ENCODE results near the gene CFAP210.

CFAP210 gene

DNA sequence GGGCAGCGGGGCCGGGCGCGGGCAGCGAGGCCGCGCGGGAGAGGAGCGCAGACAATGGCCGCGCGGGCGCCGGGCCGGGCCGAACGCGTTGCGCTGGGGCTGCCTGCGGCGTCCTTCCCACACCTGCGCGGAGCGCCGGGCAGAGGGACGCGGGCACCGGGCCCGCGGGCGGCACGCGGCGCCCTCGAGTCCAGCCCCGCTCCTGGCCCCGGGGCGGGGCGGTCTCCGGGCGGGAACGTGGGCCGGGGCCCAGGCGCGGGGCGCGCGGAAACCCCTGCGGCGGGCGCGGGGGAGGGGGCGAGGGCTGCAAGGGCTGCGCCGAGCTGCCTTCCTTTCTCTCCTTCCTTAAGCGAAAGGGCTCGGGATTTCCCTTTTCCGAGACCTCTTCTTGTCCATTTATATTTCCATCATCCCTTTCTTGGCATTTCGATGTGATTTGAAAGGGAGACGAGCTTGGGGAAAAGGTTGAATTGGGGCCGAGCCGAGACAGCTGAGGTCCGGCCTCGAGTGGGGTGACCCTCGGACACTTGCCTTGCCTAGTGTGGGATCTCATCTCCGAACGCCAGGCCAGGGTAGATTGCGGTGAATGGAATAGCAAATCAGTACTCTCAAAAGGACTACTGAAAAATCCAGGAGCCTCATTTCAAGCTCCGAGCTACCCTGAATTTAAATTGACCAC is 40.1 kb upstream of the CFAP210 start:
- peak overlapping the region; percentile 58 for H3K4me3 ChIP-seq (ENCODE audit: low read length)
- TF ChIP-seq, protein P1, sequence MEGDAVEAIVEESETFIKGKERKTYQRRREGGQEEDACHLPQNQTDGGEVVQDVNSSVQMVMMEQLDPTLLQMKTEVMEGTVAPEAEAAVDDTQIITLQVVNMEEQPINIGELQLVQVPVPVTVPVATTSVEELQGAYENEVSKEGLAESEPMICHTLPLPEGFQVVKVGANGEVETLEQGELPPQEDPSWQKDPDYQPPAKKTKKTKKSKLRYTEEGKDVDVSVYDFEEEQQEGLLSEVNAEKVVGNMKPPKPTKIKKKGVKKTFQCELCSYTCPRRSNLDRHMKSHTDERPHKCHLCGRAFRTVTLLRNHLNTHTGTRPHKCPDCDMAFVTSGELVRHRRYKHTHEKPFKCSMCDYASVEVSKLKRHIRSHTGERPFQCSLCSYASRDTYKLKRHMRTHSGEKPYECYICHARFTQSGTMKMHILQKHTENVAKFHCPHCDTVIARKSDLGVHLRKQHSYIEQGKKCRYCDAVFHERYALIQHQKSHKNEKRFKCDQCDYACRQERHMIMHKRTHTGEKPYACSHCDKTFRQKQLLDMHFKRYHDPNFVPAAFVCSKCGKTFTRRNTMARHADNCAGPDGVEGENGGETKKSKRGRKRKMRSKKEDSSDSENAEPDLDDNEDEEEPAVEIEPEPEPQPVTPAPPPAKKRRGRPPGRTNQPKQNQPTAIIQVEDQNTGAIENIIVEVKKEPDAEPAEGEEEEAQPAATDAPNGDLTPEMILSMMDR (conservative IDR thresholded peaks at IDR 0.05; ENCODE audit: low read length), result no peak
- no peak for DNase-seq (ENCODE audit: low read depth)

DNA sequence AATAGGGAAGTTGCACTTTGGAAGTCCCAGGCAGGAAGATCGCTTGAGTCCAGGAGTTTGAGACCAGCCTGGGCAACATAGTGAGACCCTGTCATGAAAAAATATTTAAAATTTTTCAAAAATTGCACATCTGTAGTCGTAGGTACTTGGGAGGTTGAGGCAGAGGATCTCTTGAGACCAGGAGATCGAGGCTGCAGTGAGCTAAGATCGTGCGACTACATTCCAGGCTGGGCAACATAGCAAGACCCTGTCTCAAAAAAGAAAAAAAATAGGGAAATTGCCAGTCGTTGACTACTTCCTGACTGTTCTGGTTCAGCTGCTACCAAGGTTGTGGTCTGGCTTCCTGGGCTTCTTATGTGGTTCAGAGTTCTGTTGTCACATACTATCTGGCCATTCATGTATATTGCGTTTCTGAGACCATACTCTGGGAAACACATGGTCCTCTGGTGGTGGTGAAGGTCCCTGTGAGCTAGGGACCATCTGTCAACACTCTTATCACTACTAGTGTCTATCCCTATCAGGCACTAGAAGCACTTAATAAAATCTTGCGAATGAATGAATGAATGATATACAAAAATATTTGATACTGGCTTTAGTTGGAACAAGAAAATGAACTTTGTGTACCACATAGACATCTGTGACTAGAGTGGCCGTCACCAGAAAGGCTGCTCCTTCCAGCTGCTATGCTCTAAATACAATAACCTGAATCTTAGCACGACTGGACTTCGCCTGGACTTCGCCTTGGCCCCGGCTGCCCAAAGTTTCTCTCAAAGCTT is 38.6 kb upstream of the CFAP210 start:
- H3K4me3 ChIP-seq (ENCODE audit: low read length), result peak overlapping the region; percentile 57
- no peak for DNase-seq (ENCODE audit: low read depth)
- TF ChIP-seq, protein P1 (conservative IDR thresholded peaks at IDR 0.05; ENCODE audit: low read length), result no peak

DNA sequence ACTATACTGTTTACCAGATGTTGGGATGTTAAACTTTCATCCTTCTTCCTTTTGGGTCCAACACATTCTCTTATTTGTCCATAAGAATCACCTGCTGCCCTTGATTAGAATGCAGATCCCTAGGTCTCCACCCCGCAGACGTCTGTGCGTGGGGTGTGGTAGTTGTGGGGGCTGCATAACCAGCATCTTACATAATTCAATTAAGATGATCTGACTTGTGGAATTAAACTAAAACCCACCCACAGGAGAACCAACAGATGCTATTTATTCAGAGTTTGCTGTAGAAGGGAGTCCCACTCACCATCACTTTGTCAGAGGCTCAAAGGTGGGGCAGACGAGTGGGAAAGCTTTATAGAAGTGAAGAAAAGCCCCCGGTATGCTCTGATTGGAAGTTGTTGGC is 37.9 kb upstream of the CFAP210 start:
- no peak for DNase-seq (ENCODE audit: low read depth)
- no peak overlapping the region for H3K4me3 ChIP-seq (ENCODE audit: low read length)
- TF ChIP-seq, protein P1 (conservative IDR thresholded peaks at IDR 0.05; ENCODE audit: low read length), result no peak

DNA sequence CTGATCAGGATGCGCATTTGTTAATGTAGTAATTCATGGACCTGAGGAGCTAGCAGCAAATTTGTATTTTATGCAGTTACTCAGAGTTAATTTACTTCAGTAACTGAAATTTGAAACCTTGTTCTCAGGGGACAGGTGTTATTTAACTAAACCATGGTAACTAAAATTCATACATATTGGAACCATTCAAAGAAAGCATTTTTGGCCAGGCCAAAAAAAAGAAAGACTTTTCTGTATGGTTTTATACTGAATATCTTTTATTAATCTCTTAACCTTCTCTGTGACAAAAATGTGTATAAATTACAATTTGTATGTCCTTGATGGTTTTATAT is 35.0 kb upstream of the CFAP210 start:
- TF ChIP-seq, protein P1 (conservative IDR thresholded peaks at IDR 0.05; ENCODE audit: low read length), result no peak
- no peak overlapping the region for H3K4me3 ChIP-seq (ENCODE audit: low read length)
- no peak for DNase-seq (ENCODE audit: low read depth)

DNA sequence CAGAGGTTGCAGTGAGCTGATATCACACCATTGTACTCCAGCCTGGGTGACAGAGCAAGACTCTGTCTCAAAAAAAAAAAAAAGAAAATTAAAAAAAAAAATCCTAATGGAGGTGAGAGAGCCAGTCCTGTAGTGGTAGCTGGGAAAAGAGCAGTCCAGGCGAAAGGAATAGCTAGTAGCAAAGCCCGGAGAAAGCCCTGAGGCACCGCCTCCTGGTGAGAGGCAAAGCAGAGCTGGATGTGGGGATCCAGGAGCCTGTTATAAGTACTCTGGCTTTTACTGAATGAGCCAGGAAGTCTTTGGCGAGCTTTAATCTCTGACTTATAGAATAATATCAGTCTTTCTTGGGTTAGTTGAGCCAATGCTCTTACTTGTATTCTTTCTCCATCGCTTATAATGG is 32.9 kb upstream of the CFAP210 start:
- H3K4me3 ChIP-seq (ENCODE audit: low read length), result no peak overlapping the region
- TF ChIP-seq, protein P1 (conservative IDR thresholded peaks at IDR 0.05; ENCODE audit: low read length), result no peak
- DNase-seq (ENCODE audit: low read depth), result no peak

DNA sequence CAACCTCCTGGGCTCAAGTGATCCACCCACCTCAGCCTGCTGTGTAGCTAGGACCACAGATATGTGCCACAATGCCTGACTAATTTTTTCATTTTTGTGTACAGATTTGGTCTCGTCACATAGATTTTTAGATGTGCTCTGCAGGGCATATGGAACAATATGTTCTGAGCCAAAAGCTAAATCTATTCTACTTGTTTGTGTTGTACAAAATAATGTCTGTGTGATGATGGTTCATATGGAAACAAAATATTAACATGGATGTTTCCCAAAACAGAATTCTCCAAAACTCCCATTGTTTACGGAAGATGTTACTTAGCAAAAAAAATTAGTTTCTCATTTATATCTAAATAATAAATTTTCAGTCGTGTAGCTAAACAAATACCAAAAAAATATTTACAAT is 26.8 kb upstream of the CFAP210 start:
- TF ChIP-seq, protein P1 (conservative IDR thresholded peaks at IDR 0.05; ENCODE audit: low read length), result no peak
- no peak overlapping the region for H3K4me3 ChIP-seq (ENCODE audit: low read length)
- no peak for DNase-seq (ENCODE audit: low read depth)

DNA sequence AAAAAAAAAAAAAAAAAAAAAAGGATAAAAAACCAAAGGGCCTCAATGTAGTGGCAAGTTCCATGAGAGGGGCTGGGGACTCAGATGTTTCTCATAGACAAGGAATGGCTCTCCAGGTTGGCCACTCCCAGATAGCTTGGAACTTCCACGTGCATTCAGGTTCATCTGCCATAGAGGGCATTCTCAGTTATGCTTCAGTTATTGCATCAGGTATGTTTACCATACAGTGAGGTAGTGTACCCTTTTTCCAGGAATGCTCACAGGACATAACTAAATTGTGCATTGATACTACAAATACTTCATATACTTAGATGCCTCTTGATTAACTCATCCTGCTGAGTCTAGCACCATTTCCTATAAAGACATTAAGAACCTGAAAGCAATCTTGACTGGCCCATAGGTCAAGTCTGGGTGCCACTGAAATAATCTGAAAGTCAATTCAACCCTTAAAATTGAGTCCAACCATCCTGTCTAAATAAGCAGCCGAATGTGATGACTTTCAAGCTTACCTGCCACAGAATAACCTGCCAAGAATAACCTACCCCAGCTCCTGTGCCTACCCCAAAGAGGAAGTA is 24.8 kb upstream of the CFAP210 start:
- TF ChIP-seq, protein P1 (conservative IDR thresholded peaks at IDR 0.05; ENCODE audit: low read length), result no peak
- no peak for DNase-seq (ENCODE audit: low read depth)
- no peak overlapping the region for H3K4me3 ChIP-seq (ENCODE audit: low read length)
